ENCODE data around the gene EHMT2. TPM values are rescaled to one million over a fixed set of nuclear protein-coding genes. Genes with fewer than 3 reads are reported as not detected.

EHMT2 gene
- total and polyA plus RNA-seq, 4 donors = 7.9 to 21.4 (median 10.6) TPM

DNA sequence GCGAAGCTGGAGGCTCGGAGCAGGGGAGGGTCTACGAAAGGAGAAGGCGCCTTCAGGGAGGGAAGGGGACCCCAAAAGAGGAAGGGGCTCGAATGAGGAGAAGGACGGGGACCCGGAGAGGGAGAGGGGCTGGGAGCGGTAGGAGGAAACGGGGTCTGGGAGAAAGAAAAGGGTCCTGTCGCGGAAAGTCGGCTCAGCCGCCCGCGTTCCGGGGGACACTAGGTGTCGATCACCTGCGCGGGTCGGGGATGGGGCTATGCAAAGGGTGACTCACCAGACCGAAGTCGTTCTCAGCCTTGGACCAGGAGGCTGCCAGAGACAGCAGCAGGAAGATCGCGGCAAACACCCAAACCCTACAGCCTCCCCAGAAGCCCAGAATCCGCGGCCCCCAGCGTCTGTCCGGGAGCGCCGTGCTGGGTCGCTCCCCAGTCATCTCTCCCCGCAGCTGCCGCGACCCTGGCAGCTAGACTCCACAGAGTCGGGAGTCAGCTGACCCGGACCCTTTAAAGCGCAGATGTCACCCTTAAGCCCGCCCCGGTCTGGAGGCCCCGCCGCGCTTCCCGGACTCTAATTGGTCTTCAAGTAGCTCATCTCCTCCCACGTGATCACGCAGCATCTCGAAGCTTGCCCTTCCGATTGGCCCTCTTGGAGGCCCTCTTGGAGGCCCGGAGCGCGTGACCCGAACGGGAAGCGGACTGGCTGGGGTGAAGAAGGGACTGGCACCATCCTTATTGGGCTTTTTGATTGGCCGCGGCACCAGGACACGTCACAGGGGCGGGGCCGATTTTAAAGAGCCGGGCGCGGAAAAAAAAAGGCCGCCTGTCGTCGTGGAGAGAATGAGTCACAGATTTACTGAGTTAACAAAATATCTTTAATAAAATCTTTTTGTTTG is 34.9 kb downstream of the EHMT2 start, which contains the start of gene NEU1:
TSS of gene NEU1 (minus strand) at position 478 of the 892 bp plus-strand sequence. CDS start at position 433, 45 bp downstream.
- H3K9me3 ChIP-seq (ENCODE audit: control insufficient read depth in 4 of 4, low read length in 3 of 4) = no peaks in the 10 kb centered on the region
- peak; percentile 96 for DNase-seq (ENCODE audit: low spot score)
- peak within 1 kb of the TSS; percentile 84 to 85 for H3K27ac ChIP-seq (ENCODE audit: low read depth in 1 of 2, low read length in 2 of 2)
- H3K9ac ChIP-seq (ENCODE audit: low read depth in 1 of 2, low read length in 2 of 2) = peak within 1 kb of the TSS; percentile 86 to 88
- peaks cover 6 to 26% (median 9%) of the 10 kb centered on the region in 4 donors for H3K36me3 ChIP-seq (ENCODE audit: control insufficient read depth in 4 of 4, insufficient read depth in 3 of 4, low read depth in 1 of 4, low read length in 3 of 4)
- TF ChIP-seq HNF4G (IDR thresholded peaks at IDR 0.05) (no peak), JUND (IDR thresholded peaks at IDR 0.05) (peak; percentile 97 to 98), SP1 (IDR thresholded peaks at IDR 0.05) (peak; percentile 87), RAD21 (IDR thresholded peaks at IDR 0.05) (peak in 1 of 2 donors; percentile 31), FOXA2 (IDR thresholded peaks at IDR 0.05) (no peak), ZBTB33 (IDR thresholded peaks at IDR 0.05) (no peak), RXRA (IDR thresholded peaks at IDR 0.05) (peak in 1 of 2 donors; percentile 62), REST (IDR thresholded peaks at IDR 0.05) (peak; percentile 92), TAF1 (conservative IDR thresholded peaks at IDR 0.05) (peak; percentile 87), FOXA1 (IDR thresholded peaks at IDR 0.05) (no peak), EGR1 (IDR thresholded peaks at IDR 0.05; ENCODE audit: low read depth in 2 of 2) (peak; percentile 42 to 82), HNF4A (conservative IDR thresholded peaks at IDR 0.05) (peak; percentile 51 to 56), NR2F2 (IDR thresholded peaks at IDR 0.05) (peak; percentile 37), GABPA (IDR thresholded peaks at IDR 0.05 in 1 of 2, conservative IDR thresholded peaks at IDR 0.05 in 1 of 2) (peak in 1 of 2 donors; percentile 76), YY1 (IDR thresholded peaks at IDR 0.05) (peak; percentile 78)
- TF ChIP-seq, protein P1, sequence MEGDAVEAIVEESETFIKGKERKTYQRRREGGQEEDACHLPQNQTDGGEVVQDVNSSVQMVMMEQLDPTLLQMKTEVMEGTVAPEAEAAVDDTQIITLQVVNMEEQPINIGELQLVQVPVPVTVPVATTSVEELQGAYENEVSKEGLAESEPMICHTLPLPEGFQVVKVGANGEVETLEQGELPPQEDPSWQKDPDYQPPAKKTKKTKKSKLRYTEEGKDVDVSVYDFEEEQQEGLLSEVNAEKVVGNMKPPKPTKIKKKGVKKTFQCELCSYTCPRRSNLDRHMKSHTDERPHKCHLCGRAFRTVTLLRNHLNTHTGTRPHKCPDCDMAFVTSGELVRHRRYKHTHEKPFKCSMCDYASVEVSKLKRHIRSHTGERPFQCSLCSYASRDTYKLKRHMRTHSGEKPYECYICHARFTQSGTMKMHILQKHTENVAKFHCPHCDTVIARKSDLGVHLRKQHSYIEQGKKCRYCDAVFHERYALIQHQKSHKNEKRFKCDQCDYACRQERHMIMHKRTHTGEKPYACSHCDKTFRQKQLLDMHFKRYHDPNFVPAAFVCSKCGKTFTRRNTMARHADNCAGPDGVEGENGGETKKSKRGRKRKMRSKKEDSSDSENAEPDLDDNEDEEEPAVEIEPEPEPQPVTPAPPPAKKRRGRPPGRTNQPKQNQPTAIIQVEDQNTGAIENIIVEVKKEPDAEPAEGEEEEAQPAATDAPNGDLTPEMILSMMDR (IDR thresholded peaks at IDR 0.05; ENCODE audit: low read depth, low read length, missing input control) = no peak
- TF ChIP-seq, protein P2, sequence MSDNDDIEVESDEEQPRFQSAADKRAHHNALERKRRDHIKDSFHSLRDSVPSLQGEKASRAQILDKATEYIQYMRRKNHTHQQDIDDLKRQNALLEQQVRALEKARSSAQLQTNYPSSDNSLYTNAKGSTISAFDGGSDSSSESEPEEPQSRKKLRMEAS (IDR thresholded peaks at IDR 0.05) = peak; percentile 82
- TF ChIP-seq, protein P3, sequence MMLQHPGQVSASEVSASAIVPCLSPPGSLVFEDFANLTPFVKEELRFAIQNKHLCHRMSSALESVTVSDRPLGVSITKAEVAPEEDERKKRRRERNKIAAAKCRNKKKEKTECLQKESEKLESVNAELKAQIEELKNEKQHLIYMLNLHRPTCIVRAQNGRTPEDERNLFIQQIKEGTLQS (IDR thresholded peaks at IDR 0.05) = peak; percentile 67
- H3K4me1 ChIP-seq (ENCODE audit: control insufficient read depth in 4 of 4, insufficient read depth in 4 of 4, low read length in 3 of 4) = peaks cover 11 to 21% (median 17%) of the 10 kb centered on the region in 4 donors
- H3K4me3 ChIP-seq (ENCODE audit: low read depth in 1 of 3, low read length in 3 of 3) = peak within 1 kb of the TSS; percentile 66 to 86 (median 85)
- no peaks in the 10 kb centered on the region for H3K27me3 ChIP-seq (ENCODE audit: control insufficient read depth in 4 of 4, insufficient read depth in 4 of 4, low read length in 3 of 4)
- under 1% methylated on average over 64 of the region's 64 CpGs for WGBS

Measured in liver (tissue), 9 donors.